ENCODE measurements around the gene ATP6V0A1.
"Not testable (repeated sequence)": the region's sequence is repeated elsewhere in the genome, so short reads cannot be mapped to it uniquely, and the experiment has no call there.

ATP6V0A1 gene

DNA sequence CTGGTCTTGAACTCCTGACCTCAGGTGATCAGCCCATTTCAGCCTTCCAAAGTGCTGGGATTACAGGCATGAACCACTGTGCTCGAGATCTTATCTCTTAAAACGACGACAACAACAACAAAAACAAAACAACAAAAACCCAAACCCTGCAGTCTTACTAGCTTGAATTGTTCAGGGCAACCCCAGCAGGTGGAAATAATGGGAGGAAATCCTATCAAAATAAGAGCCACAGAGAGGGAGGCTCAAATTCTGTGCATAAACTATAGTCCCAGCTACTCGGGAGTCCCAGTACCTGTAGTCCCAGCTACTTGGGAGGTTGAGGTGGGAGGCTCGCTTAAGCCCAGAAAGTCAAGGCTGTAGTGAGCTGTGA lies 16.5 kb upstream of the ATP6V0A1 start:
- DNase-seq, result no peak
- Histone ChIP-seq H3K4me3 (no peak overlapping the region), H3K27ac (no peak overlapping the region), H3K9me3 (no peaks in the 10 kb centered on the region), H3K36me3 (no peaks in the 10 kb centered on the region), H3K4me1 (no peaks in the 10 kb centered on the region), H3K27me3 (no peaks in the 10 kb centered on the region)
- TF ChIP-seq, protein P1, sequence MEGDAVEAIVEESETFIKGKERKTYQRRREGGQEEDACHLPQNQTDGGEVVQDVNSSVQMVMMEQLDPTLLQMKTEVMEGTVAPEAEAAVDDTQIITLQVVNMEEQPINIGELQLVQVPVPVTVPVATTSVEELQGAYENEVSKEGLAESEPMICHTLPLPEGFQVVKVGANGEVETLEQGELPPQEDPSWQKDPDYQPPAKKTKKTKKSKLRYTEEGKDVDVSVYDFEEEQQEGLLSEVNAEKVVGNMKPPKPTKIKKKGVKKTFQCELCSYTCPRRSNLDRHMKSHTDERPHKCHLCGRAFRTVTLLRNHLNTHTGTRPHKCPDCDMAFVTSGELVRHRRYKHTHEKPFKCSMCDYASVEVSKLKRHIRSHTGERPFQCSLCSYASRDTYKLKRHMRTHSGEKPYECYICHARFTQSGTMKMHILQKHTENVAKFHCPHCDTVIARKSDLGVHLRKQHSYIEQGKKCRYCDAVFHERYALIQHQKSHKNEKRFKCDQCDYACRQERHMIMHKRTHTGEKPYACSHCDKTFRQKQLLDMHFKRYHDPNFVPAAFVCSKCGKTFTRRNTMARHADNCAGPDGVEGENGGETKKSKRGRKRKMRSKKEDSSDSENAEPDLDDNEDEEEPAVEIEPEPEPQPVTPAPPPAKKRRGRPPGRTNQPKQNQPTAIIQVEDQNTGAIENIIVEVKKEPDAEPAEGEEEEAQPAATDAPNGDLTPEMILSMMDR (IDR thresholded peaks at IDR 0.05), result no peak
- intact Hi-C loops (cut with DNase I; ENCODE audit: low total_unique reads), result no loop called here

DNA sequence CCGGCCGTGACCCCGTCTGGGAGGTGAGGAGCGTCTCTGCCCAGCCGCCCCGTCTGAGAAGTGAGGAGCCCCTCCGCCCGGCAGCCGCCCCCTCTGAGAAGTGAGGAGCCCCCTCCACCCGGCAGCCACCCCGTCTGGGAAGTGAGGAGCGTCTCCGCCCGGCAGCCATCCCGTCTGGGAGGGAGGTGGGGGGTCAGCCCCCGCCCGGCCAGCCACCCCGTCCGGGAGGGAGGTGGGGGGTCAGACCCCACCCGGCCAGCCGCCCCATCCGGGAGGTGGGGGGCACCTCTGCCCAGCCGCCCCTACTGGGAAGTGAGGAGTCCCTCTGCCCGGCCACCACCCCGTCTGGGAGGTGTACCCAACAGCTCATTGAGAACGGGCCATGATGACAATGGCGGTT lies 9.5 kb upstream of the ATP6V0A1 start:
- H3K36me3 ChIP-seq; H3K27me3 ChIP-seq; intact Hi-C loops (cut with DNase I; ENCODE audit: low total_unique reads); H3K9me3 ChIP-seq; H3K4me1 ChIP-seq; DNase-seq; H3K4me3 ChIP-seq; H3K27ac ChIP-seq: not testable (repeated sequence)

DNA sequence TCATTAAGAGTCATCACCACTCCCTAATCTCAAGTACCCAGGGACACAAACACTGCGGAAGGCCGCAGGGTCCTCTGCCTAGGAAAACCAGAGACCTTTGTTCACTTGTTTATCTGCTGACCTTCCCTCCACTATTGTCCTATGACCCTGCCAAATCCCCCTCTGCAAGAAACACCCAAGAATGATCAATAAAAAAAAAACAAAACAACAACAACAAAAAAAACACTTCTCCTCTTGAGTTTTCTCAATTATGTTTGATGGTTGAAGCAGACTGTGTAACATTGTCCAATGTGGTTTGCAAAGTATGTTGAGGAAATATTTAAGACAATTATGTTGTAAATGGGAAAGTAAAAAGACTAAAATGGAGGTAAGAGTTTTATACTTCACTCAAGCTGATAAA lies 8.8 kb upstream of the ATP6V0A1 start:
- H3K4me1 ChIP-seq; H3K4me3 ChIP-seq; DNase-seq; H3K27me3 ChIP-seq; intact Hi-C loops (cut with DNase I; ENCODE audit: low total_unique reads); H3K36me3 ChIP-seq; H3K9me3 ChIP-seq; H3K27ac ChIP-seq: not testable (repeated sequence)

DNA sequence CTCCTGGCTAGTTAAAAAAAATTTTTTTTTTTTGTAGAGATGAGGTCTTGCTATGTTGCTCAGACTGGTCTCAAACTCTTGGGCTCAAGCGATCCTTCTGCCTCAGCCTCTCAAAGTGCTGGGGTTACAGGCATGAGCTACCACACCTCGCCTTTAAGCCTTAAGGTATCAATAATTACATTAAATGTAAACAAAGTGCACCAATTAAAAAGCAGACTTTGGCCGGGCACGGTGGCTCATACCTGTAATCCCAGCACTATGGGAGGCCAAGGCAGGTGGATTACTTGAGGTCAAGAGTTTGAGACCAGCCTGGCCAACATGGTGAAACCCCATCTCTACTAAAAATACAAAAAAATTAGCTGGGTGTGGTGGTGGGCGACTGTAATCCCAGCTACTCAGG lies 7.4 kb upstream of the ATP6V0A1 start:
- H3K36me3 ChIP-seq; H3K9me3 ChIP-seq; H3K4me1 ChIP-seq; H3K4me3 ChIP-seq; DNase-seq; intact Hi-C loops (cut with DNase I; ENCODE audit: low total_unique reads); H3K27me3 ChIP-seq; H3K27ac ChIP-seq: not testable (repeated sequence)

DNA sequence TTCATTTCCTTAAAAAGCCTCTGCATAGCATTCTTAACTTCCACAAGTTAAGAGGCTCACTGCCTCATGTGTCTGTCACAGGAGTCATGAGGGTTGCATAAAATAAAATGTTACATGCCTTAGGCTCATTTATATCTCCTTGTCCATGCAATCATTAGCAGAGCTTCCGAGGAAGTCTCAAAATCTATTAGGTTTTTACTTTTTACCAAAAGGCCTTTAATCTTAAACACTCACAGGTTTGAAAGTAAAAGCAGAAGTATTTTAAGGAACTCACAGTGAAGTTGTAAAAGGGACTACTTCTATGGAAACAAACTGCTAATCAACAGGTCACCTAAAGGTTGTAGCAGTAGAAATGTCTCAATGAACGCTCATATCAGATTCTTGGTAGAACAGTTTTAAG lies 5.2 kb upstream of the ATP6V0A1 start:
- no peaks in the 10 kb centered on the region for H3K36me3 ChIP-seq
- H3K4me3 ChIP-seq, result no peak overlapping the region
- intact Hi-C loops (cut with DNase I; ENCODE audit: low total_unique reads), result no loop called here
- no peak for DNase-seq
- H3K4me1 ChIP-seq, result peaks cover 0 to 18% (median 2%) of the 10 kb centered on the region in 4 donors
- peak overlapping the region in 1 of 2 donors; percentile 7 for H3K27ac ChIP-seq
- no peaks in the 10 kb centered on the region for H3K9me3 ChIP-seq
- TF ChIP-seq, protein P1 (IDR thresholded peaks at IDR 0.05), result no peak
- no peaks in the 10 kb centered on the region for H3K27me3 ChIP-seq

DNA sequence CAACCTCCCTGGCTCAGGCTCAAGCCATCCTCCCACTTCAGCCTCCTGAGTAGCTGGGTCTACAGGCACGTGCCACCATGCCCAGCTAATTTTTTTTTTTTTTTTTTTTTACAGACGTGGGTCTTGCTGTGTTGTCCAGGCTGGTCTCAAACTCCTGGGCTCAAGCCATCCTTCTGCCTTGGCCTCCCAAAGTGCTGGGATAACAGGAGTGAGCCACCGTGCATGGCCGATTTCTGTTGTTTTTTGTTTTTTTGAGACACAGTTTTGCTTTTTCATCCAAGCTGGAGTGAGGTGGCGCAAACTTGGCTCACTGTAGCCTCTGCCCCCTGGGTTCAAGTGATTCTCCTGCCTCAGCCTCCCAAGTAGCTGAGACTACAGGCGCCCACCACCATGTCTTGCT lies 3.7 kb upstream of the ATP6V0A1 start:
- H3K4me1 ChIP-seq, result peaks cover 0 to 21% (median 5%) of the 10 kb centered on the region in 4 donors
- intact Hi-C loops (cut with DNase I; ENCODE audit: low total_unique reads), result not testable (repeated sequence)

DNA sequence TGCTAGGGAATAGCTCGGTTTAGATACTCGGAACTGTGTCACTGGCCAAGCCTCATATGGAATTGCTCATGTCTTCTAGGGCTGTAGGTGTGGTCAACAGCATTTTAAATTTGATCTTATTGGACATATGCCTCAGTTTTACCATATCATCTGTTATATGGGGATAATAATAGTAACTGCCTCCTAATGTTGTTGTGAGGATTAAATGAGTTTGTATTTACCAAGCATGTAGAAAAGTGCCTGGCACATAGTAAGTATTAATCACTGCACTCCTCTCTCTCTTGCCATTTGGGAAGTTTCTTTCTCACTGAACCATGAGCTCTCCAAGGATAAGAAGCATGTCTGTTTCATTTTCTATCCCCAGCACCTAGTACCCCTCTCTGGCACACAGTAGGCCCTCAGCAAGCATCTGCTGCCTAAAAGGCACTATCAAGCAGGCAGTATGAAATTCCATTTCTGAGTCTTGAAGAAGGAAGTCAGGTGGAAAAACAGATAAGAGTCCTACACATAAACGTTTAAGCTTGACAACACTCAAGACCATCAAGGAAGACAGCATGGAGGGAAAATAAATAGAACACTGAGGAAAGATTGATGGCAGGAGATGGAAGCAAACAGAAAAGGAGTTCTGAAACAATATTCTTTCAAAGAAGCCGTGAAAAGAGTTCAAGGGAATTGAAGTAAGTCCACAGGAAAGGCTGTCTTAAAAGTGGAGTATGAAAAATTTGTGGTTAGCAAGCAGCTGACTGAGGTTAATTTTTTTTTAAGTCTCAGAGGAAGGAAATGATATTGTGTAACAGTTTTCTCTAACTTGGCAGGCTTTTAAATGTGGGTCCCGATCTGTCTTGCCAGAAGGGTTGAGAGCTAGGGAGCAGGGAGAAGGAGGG lies 2.2 kb upstream of the ATP6V0A1 start:
- peaks cover 0 to 33% (median 11%) of the 10 kb centered on the region in 4 donors for H3K4me1 ChIP-seq

More for the DNA sequence above, 3.7 kb upstream of the ATP6V0A1 start:
- not testable (repeated sequence) for DNase-seq, H3K9me3 ChIP-seq, H3K27ac ChIP-seq, H3K27me3 ChIP-seq, H3K4me3 ChIP-seq, H3K36me3 ChIP-seq

More for the DNA sequence above, 2.2 kb upstream of the ATP6V0A1 start:
- Histone ChIP-seq H3K27me3 (no peaks in the 10 kb centered on the region), H3K27ac (peak overlapping the region; percentile 85 to 87), H3K4me3 (no peak overlapping the region), H3K36me3 (peaks cover 0 to 6% (median 5%) of the 10 kb centered on the region in 3 donors), H3K9me3 (no peaks in the 10 kb centered on the region)
- TF ChIP-seq, protein P1 (IDR thresholded peaks at IDR 0.05), result no peak
- DNase-seq, result no peak
- intact Hi-C loops (cut with DNase I; ENCODE audit: low total_unique reads), result no loop called here

Measured in tibial artery (tissue), 4 donors.